SH-SY5Y (cell line): ENCODE measurements around the gene BRWD1.

Experiments
- GATA2 ChIP-seq: IDR thresholded peaks from 2 replicates; pipeline ENCODE4 v1.6.1; 2011; ENCODE audit warnings: mild to moderate bottlenecking, low read depth, low read length
- GATA3 ChIP-seq: IDR thresholded peaks from 2 replicates; pipeline ENCODE4 v1.6.1; 2011; ENCODE audit warnings: low read depth, mild to moderate bottlenecking, low read length, moderate library complexity

DNA sequence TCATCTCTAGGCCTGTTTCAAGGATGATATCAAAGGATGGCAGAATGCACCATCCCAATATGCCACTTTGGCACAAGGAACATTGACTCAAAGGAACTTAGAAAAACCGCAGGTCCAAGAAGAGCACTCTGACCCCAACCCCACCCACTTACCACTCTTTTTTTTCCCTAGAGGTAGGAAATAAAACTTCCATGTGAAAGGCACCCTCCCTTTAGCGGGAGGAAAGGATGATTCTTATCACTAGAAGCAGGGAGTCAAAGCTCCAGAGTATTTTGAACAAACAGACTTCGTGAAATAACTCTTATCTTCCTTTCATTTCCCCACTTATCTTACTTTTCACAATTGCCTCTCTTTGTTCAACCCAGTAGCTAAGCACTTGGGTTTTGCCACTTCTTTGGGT, 152.4 kb downstream of the BRWD1 start:
- no peak for TF ChIP-seq GATA2
- TF ChIP-seq GATA3 = no peak
